ENCODE measurements around the gene LIPK.

DNA sequence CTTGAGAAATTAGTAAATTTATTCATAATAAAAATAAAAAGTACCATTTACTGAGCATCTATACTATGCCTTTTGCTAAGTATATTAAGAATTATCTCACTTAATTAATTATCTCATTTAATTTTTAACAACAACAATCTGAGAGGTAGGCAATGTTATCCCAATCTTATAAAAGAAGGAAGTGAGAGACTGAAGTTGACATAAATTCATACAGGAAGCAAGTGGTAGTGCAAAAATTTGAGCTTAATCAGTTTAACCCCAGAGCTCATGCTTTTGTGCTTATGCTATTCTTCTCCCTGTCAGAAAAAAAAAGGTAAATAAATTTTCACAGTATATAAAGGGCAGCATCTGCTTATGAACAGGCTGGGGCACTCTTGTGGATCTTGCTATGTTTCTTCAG, 44.5 kb upstream of the LIPK start:
- TF ChIP-seq, protein P1, sequence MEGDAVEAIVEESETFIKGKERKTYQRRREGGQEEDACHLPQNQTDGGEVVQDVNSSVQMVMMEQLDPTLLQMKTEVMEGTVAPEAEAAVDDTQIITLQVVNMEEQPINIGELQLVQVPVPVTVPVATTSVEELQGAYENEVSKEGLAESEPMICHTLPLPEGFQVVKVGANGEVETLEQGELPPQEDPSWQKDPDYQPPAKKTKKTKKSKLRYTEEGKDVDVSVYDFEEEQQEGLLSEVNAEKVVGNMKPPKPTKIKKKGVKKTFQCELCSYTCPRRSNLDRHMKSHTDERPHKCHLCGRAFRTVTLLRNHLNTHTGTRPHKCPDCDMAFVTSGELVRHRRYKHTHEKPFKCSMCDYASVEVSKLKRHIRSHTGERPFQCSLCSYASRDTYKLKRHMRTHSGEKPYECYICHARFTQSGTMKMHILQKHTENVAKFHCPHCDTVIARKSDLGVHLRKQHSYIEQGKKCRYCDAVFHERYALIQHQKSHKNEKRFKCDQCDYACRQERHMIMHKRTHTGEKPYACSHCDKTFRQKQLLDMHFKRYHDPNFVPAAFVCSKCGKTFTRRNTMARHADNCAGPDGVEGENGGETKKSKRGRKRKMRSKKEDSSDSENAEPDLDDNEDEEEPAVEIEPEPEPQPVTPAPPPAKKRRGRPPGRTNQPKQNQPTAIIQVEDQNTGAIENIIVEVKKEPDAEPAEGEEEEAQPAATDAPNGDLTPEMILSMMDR (CRISPR knock-in tag; IDR thresholded peaks at IDR 0.05), result no peak
- TF ChIP-seq ZFAT (CRISPR knock-in tag; conservative IDR thresholded peaks at IDR 0.05) (no peak), GABPA (IDR thresholded peaks at IDR 0.05; ENCODE audit: low read depth, low read length) (no peak), GABPA (CRISPR knock-in tag; IDR thresholded peaks at IDR 0.05; ENCODE audit: low read depth) (no peak)

All from HepG2 (cell line).